Head of caudate nucleus (tissue), 42 donors: Measurements from ENCODE around the gene NDUFAF8.

Source experiments
- DNase-seq, 42 donors: peaks; one replicate each; pipeline versions ENCODE4 v3.0.0 to v3.0.0-alpha.2; 2020 to 2021; ENCODE audit warnings: mixed read lengths in 7 of 42
- intact Hi-C: fragments of 100-400 bp; cut with DNase I; formaldehyde crosslinking; loops from one replicate; pipeline ENCODE4 v1.15.0; 2022

Gene NDUFAF8

DNA sequence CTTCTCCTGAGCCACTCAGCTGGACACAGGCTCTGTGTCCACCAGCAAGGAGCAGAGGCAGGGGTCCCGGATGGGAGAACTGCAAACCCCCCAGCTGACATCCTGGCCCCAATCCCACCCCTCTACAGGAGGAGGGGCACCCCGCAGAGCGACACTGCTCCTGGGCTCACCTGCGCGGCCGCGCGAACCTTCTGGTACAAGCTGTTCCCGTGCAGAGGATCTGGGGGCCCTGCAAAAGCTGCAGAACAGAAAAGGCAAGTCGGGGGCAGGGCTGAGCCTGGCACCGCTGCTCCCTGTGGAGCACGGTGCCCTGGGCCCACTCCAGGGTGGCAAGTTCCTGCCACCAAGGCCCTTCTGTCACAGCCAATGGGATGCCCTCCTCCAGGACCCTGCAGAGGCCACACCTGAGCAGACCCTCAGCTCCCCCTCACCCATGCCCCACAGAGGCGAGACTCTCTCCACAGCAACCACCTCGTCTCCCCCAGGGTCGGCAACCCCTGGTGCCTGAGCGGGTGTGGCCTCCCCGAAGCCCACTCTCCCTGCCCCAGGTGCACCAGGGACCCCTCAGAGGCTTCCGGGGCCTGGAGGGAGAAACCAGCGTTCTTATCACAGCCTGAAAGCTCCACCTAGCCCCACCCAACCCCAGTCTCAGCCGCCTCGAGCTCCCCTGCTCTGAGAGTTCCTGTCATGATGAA is 5.2 kb upstream of the NDUFAF8 start:
- no peak for DNase-seq
- intact Hi-C loops: no loop called here

DNA sequence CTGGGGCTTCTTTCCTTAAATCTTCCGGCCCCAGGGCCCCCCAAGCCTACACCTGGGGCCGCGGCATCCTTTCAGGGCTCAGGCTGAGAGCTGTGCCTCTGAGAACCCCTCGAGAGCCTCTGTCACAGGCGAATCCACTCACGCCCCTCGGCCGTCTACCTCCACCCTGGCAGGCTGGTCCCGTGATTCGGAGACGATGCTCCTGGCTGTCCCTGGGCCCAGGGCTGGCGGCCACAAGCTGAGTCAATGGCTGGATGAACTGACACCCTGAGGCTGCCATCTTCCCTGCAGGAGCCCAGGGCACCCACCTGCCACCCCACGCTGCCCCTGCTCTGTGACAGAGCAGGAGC is 4.6 kb upstream of the NDUFAF8 start:
- DNase-seq: no peak
- intact Hi-C loops: no loop called here

DNA sequence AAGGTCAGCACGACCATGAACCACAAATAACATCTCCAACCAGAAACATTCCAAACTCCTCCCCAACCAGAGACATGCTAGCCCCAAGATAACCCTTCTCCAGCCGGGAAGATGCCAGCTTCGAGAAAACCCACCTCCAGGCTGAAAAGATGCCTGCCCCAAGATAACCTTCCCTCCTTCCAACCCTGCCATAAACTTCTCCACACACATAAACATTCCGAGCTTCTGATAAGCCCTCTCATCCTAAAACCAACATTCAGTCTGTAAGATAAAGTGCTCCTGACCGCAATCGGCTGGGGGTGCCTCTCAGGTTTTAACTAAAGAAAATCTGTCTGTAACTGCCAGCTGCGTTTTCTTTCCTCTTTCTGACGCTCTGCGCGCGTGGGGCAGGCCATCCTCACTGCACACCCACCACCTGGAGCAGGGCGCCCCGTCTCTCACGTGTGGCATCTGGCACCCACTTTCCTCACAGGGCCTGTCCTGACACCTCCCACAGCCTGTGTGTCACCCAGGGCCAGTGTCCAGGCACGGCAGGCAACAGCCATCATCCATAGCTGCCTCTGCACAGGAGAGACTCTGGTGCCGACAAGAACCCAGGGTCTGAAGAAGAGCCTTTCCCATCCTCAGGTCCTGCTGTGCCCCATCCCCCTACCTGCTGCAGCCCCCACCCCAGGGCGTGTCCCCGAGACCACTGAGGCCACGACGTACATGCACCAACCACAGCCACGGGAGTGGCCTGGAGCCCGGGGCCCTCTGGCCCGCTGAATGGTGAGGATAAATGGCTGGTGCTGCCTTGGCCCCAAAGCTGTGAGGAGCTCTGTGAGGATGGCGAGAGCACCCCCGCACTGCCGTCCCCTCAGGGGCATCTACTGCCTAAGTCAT is 3.9 kb upstream of the NDUFAF8 start:
- no peak for DNase-seq
- intact Hi-C loops: loop anchor here (5.0 kb wide), 1 partner anchor 98 kb away; no protein-coding TSS in a partner anchor

DNA sequence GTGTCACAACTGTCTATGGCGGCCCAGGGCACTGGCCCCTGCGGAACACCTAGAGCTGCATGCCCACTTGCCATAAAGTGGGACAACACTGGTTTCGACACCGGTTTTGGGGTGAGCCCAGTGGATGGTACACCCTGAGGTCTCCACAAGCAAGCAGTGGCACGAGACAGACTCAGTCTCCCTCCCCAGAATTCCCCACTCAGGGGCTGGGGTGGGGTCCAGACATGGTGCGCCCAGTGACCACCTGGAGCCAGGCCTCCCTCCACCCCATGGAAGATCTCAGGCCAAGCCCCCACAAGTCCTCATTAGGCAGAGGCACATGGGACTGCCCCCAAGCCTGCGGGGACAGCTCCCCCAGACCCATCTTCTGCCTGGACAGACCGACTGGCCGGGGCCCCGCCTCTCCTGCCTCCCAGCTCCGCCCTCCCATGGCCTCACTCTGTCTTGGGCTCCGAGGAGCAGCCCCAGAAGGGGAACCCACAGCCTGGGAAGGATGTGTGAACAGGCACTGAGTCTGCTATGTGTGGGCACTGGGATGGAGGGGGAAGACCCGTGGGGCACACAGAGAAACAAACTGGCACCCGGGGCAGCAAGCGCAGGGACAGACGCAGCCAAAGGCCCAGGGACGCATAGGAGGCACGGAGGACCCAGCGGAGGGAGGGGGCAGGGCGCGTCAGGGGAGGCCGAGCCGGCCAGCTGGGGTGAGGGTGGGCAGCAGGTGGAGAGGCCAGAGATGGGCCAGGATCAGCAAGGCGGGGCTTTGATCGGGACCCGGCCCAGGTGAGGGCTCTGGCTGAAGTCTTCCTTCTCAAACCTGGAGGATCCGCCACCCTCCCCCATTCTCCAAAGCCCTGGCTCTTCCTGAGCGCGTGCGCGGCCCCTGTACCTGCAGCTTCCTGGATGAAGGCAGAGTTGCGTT is 3.0 kb upstream of the NDUFAF8 start:
- intact Hi-C loops: loop anchor here (5.0 kb wide), 1 partner anchor 99 kb away; no protein-coding TSS in a partner anchor
- DNase-seq: no peak

DNA sequence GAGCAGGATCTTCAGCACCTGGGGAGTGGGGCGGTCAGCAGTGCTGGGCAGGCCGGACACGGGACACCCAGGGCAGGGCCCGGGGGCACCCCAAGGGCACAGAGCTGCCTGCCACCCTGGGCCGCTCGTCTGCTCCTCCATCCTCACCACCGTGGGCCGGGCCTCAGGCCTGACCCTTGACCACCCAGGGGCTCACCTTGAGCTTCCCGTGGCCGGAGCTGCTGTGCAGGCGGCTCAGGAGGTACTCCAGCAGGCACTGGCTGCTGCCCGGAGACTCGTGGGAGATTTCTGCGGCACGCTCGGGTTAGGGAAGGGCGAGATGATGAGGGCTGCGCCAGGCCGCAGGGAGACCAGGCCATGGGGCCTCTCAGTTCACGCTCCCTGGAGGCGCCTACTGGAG is 2.3 kb upstream of the NDUFAF8 start:
- DNase-seq: no peak
- intact Hi-C loops: loop anchor here (5.0 kb wide), 1 partner anchor 99 kb away; no protein-coding TSS in a partner anchor

DNA sequence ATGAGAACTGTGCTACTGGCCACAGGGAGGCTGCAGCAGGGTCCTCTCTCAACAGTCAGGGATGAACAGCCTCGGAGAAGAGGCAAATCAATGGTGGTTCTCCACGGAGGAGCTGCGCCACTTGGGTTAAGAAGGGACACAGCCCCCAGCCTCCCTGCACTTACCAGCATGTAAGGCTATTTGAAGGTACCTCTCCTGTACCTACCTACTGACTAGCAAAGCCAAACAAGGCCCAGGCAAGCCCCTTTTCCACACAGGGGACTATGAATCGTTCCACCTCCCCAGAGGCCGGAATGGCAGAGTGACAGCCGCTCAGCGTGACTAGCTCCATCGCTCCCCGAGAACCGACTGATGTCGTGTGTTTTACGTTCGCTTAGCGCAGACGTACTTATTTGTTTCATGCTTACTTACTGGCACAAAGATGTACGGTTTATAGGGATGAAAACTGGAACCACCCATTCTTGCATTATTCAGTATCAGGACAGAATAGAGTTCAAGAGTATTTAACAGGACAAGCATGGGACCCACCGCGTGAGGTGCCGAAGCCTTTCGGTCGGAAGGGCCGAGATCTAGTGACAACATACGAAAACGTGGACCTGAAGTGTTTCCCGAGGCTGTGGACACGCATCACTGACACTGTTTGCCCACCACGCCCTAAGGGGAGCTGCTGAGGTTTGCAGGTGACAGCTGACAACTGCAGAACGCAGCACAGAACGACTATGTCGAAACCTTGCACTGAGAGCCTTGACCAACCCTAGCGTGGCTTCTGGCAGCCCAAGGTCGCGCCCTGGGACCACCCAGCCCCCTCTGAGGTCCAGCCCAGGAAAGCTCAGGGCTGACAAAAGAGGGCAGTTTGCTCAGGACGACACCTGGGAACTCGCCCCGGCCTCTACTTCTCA is 1.3 kb upstream of the NDUFAF8 start:
- no peak for DNase-seq
- intact Hi-C loops: loop anchor here (5.0 kb wide), 1 partner anchor 101 kb away; no protein-coding TSS in a partner anchor

DNA sequence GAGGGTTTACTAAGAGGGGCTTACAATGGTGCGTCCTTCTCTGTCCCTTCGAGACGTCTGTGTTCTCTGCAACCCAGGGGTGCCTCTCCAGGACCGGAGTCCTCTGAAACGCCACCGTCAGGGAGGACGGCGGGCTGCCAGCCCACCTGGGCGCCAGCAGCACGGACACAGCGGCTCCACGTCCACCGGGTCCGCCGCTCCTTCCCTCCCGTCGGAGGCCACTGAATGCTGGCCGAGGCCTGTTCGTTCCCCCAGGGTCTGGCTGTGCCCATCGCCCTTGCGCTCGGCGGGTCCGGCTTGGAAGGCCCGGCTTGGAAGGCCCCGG is 666 bp upstream of the NDUFAF8 start:
- intact Hi-C loops: loop anchor here (5.0 kb wide), 1 partner anchor 101 kb away; no protein-coding TSS in a partner anchor
- peak in 1 of 42 donors; percentile 30 for DNase-seq

DNA sequence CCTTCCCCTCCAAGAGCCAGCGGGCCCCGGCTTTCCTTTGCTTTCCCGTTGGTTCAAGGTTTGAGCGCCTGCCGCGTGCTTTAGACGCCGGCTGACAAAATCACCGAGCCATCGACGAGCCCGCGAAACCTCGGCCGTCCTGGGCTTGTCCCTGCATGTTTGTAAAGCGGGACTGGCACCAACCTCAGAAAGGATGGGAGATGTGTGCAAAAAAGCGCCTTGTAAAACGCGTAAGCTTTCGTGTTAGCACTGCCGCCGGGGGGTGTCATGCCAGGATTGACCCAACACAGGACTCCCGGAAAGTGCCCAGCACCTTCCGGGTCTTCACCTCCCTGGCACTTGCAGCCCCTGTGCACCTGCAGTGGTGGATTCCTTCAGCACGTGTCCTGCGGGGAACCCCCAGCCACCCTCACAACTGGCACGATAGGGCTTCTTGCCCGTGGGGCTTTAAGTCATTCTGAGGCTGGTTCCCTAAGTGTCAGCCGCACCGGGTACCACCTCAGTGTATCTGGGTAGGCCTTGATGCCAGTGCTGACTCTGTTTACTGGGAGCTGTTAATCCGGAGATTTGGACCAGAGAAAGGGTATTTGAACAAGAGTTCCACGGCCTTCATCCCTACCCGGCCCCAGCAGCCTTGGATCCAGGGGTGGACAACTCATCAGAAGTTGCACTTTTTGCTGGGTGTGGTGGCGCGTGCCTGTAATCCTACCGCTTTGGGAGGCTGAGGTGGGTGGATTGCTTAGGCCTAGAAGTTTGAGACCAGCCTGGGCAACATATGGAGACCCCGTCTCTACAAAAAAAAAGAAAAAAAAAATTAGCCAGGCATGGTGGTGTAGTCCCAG is 817 bp downstream of the NDUFAF8 start:
- DNase-seq: peak in 4 of 42 donors; percentile 16 to 22 (median 18)
- intact Hi-C loops: loop anchor here (5.0 kb wide), 1 partner anchor 103 kb away; no protein-coding TSS in a partner anchor

DNA sequence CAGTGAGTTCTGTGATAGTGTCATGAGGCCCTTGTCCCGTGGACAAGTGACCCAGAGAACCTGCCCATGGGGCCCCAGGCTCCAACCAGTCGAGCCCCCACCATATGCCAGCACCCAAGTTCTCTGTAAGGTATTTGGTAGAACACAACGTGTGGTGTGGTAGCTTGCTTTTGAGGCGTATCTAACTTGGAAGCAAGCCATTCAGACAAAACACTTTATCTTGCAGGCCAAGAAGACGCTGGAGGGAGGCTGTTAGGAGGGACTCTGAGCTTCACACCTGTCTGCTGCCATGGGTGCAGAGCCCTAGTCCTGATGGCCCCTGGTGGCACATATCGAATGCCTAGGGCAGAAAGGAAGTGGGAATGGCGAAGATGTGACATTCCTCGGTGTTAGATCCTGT is 1.6 kb downstream of the NDUFAF8 start:
- intact Hi-C loops: no loop called here
- DNase-seq: no peak

DNA sequence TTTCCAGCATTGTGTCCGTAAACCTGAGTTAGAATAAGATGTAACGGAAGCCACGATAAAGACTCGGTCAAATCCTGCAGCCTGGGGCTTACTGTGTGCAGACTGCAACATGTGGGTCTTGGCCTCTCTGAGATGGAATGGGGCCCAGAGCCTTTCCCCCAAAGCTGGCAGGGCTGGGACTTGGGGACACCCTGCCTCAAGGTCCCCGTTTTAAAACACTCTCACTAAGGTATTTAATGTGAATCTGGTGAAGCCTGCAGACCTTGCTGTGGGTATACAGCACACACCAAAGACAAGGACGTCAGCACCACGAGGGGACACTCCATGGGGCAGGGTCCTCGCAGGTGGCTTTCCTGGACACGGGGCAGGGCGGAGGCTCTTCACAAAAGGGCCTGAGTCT is 2.1 kb downstream of the NDUFAF8 start:
- intact Hi-C loops: no loop called here

DNA sequence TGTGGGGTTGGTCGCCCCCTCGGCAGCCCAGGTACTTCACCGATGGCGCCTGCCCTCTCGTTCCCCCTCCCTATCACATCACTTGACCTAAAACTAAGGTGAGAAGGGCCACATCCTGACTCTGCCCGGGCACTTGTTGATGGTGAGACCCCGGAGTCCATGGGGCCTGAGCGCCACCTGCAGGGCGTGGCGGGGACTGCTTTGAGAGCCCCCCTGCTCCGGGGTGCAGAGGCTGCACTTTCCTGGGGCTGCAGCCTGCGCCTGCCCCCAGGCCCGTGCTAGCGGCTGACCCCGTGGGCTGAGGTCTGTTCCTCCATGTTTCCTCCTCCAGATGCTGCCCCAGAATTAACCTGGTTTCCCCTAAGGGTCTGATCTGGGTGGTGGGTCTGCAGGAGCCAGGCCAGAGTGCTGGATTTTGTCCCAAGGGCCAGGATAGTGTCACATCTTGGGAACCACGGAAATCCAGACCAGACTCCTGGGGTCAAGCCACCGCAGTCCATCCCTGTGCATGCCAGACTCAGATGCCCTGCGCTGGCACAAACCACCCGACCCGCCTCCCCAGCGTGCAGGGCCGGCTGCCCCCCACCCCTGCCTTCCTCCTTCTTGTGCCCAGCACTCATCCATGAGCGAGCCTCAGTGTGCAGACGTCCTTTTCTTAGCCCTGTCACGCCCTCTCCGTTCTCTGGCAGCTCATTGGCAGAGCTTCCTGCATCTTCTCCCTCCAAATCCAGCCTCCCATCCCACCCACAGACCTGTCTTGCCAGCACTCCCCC is 2.7 kb downstream of the NDUFAF8 start:
- intact Hi-C loops: no loop called here
- DNase-seq: peak in 41 of 42 donors; percentile 51 to 87 (median 66)

More for the DNA sequence above, 2.1 kb downstream of the NDUFAF8 start:
- DNase-seq: no peak

DNA sequence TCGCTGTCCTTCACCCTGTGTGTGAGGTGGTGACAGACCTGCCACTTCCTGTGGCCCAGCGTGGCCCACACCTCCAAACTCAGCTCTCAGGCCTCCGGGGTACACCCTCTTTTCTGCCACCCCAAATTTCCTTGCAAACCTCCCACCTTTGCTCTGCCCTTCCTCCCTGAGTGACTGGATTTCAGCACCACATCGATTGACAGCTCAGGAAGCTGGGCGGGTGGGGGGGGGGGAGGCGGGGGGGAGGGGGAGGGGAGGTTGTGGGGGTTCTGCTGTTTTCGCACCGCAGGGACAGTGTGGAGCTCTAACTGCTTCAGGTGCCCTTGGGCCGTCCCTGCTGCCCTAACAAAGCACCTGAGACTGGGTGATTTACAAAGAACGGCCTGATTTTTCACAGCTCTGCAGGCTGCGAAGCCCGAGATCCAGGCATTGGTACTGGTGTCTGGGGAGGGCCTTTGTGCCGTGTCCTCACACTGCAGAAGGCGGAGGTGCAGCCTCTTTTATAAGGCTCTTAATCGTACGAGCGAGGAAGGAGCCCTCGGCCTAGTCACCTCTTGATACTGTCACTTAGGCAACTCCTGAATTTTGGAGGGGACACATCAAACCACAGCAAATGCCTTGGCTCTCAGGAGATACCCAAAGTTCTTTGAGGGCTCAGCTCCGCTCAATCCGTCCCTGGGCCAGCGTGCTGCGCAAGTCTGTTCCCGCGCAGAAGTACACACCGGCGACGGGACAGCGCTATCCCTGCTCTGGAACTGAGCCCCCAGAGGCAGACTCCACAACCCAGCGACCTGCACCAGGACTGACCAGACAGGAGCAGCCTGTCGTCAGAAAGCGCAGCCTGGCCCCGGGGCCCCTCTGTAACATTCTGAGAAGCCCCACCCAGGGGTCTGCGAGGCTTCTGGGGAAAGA is 3.6 kb downstream of the NDUFAF8 start:
- DNase-seq: no peak
- intact Hi-C loops: no loop called here

DNA sequence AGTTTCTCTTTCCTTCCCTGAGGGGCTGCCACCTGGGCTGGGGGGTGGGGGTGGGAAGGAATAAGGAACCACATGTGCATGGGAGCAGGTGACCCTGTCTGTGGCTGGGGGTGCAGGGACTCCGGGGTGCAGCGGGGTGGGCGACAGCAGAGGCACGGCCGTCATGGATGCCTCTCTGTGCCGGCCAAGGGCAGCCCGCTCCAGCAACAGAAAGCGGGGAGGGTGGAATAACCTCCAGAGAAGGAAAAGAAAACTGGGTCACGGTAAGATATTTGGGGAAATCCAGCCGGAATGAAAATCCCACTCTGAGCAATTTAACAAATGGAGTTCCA is 4.2 kb downstream of the NDUFAF8 start:
- intact Hi-C loops: no loop called here
- DNase-seq: no peak

DNA sequence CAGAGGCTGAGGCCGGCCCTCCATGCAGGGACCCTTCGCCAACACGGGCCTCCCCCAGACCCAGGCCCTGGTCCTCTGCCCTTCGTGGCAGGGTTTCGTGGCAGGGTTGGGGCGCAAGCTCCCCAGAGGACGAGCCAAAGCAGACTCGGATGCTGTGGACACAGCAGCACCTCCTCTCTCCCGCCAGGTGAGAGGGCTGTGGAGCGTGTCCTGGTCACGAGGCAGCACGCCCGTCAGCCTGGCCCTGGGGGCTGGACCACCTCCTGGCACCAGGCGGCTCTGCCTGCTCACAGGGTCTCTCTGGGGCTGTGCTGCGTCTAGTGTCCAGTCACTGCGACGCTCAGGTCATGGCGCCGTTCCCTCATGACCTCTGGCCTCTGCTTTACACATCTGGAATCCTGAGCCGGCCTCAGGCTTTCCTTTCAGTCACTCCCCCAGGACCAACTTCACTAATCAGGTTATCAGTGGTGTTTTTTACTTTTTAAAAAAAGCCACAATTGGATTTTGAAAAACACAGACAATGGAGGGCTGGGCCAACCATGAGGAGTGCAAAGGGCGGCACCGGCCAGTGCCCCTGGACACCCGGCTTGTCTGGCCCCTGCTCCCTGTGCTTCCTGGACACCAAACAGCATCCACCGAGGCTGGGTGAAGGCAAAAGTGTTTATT is 5.4 kb downstream of the NDUFAF8 start:
- intact Hi-C loops: no loop called here
- DNase-seq: no peak

DNA sequence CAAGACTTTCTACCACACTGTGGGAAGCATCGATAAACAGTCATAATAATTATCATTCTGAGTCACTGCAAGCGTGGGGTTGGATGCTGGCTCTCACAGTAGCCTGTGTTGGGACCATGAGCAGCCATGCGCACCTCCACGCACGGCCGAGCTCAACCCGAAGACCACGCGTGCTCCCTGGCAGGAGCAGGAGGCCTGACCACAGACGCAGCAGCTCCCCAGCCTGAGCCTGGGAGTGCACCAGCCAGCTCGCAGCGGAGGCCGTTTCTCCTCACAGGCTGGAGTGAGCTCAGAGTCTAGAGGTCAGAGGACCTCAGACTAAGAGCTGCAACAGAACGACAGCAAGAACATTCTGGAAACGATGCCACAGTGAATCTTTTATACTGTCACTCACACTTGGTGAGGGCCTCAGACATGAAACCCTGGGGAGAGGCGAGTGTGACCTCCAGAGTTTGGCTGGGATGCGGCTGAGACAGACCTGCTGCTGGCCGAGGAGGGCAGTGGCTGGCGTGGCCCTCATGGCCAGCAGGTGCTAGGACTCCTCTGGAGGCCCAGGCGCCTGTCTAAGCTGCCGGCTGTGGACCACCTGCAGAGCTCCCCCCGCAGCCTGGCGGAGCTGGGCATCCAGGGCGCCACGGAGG is 6.0 kb downstream of the NDUFAF8 start:
- intact Hi-C loops: no loop called here
- no peak for DNase-seq
